HFF-Myc (cell line): ENCODE measurements around the gene KRT26.
"Not testable (repeated sequence)": the region's sequence is repeated elsewhere in the genome, so short reads cannot be mapped to it uniquely, and the experiment has no call there.

Source experiments
- DNase-seq: peaks from one replicate; pipeline ENCODE4 v3.0.0-alpha.2; 2011; ENCODE audit warnings: low read depth; ENCODE audit errors: extremely low read depth
- H3K4me3 ChIP-seq: replicated peaks from 2 replicates; pipeline ENCODE4 v1.5.1; 2011; ENCODE audit warnings: low read depth, mild to moderate bottlenecking, control low read depth, low read length
- TF ChIP-seq, protein P1 (sequence below): IDR thresholded peaks from 2 replicates; pipeline ENCODE4 v1.5.1; 2012; ENCODE audit warnings: mild to moderate bottlenecking, low read depth, low read length, control low read depth; ENCODE audit errors: missing control alignments

KRT26 gene

DNA sequence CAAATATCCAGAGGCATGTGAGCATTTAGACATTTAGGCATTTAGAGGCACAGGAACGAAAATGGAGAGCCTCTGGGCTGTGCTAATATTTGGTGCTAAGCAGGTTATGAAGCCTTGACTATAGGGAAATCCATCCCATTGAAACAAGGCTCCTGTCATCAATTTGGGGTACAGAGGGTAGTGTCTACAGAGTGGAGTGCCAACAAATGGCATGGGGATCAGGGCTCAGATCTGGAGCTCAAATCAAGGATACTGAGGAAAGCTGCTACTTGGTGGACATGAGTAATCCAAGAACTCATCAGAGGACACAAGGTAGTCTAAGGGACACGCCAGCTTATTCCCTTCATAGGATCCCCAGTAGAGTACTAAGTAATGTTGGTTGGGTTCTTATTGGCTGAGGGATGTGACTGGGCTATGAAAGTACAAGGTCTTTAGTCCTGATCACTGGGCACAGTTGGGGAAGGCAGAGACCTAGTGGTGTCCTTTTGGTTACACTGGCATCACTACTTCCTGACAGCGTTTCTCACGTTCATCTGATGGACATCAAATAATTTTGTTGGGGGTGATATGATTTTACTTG is 45.2 kb upstream of the KRT26 start:
- TF ChIP-seq, protein P1, sequence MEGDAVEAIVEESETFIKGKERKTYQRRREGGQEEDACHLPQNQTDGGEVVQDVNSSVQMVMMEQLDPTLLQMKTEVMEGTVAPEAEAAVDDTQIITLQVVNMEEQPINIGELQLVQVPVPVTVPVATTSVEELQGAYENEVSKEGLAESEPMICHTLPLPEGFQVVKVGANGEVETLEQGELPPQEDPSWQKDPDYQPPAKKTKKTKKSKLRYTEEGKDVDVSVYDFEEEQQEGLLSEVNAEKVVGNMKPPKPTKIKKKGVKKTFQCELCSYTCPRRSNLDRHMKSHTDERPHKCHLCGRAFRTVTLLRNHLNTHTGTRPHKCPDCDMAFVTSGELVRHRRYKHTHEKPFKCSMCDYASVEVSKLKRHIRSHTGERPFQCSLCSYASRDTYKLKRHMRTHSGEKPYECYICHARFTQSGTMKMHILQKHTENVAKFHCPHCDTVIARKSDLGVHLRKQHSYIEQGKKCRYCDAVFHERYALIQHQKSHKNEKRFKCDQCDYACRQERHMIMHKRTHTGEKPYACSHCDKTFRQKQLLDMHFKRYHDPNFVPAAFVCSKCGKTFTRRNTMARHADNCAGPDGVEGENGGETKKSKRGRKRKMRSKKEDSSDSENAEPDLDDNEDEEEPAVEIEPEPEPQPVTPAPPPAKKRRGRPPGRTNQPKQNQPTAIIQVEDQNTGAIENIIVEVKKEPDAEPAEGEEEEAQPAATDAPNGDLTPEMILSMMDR: no peak
- no peak for DNase-seq
- H3K4me3 ChIP-seq: no peak overlapping the region

DNA sequence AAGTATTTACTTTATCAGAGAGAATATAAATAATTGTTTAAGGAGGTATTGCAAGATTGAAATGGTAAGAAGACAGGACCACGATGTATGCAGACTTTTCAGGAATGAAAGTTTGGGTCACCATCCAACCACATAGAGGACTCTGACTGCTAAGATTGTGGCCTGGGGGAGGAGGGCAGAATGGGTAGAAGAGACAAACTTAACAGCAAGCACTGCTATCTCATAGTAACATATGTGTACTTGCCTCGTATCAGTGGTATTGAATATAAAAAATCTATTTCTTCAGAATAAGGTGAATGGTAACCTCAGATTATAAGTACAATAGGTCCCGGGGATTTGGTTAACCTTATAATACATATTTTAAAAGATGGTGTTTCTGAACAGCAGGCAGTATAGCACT is 44.6 kb upstream of the KRT26 start:
- no peak overlapping the region for H3K4me3 ChIP-seq
- TF ChIP-seq, protein P1: no peak
- no peak for DNase-seq

DNA sequence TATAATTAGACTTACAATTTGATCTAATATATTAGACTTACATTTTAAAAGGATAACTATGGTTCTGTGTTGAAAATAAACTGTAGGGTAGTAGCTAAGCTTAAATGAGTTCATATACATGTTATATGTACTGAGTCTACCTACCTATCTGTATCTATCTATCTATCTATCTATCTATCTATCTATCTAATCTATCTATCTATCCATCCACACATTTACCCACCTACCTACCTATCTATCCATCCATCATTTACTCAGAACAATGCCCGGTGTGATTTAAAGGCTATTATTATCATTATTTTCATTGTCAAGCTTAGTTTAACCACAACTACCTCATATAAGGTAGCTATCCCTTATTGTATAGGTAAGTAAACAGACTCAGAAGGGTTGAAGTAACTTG is 43.4 kb upstream of the KRT26 start:
- no peak for DNase-seq
- TF ChIP-seq, protein P1: no peak

DNA sequence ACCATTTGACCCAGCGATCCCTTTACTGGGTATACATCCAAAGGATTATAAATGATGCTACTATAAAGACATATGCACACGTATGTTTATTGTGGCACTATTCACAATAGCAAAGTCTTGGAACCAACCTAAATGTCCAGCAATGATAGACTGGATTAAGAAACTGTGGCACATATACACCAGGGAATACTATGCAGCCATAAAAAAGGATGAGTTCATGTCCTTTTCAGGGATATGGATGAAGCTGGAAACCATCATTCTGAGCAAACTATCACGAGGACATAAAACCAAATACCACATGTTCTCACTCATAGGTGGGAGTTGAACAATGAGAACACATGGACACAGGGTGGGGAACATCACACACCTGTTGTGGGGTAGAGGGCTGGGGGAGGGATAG is 42.7 kb upstream of the KRT26 start:
- H3K4me3 ChIP-seq, DNase-seq: not testable (repeated sequence)

More for the DNA sequence above, 43.4 kb upstream of the KRT26 start:
- no peak overlapping the region for H3K4me3 ChIP-seq

DNA sequence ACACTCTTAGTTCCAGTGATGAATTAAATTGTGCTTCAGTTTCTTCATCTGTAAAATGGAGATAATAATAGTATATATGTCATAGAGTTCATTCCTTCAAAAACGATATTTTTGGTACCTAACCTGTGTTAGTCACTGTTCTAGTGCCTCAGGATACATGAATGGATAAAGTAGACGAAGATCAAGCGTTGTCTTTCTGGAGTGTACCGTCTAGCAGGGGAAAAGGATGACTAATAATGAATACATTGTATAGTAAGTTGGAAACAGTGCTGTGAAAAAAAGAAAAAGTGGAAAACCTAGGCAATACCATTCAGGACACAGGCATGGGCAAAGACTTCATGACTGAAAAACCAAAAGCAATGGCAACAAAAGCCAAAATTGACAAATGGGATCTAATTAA is 41.8 kb upstream of the KRT26 start:
- TF ChIP-seq, protein P1: no peak
- no peak overlapping the region for H3K4me3 ChIP-seq
- no peak for DNase-seq

DNA sequence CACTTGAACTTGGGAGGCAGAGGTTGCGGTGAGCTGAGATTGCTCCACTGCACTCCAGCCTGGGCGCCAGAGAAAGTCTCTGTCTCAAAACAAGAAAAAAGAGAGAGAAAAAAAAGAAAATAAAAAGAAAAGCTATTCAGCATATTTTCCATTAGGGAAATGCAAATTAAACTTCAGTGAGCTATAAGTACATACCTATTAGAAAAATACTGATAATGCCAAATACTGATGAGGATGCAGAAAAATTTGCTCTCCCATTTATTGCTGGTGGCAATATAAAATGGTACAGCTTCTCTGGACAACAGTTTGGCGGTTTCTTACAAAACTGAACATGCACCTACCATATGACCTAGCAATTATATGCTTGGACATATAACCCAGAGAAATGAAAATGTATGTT is 40.6 kb upstream of the KRT26 start:
- no peak for DNase-seq
- H3K4me3 ChIP-seq: no peak overlapping the region
- TF ChIP-seq, protein P1: no peak

DNA sequence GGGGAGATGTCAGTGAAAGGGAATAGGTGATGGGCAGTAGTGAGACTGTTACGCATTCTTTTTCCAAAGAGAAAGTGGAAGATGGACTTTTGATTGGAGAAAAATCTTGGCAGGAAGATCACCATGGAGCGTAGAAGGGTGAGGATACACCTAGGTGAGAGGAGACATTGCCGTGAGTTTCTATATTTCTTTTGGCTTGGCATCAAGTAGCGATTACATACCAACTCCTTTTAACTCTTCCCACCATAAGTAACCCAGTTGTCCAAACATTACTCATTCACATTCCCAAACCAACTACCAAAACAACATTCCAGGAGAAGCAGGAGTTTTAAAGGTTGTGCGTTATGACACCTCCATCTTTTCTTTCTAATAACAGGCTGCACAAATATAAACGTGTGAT is 38.5 kb upstream of the KRT26 start:
- no peak for DNase-seq
- TF ChIP-seq, protein P1: no peak
- no peak overlapping the region for H3K4me3 ChIP-seq
